HepG2 (cell line): Measurements from ENCODE around the gene METTL22. TPM values are rescaled to one million over a fixed set of nuclear protein-coding genes. Genes with fewer than 3 reads are reported as not detected.
A peak's percentile ranks its signal among the peaks of the same experiment; 100 is the strongest.

ENCODE experiments used
- DPF2 ChIP-seq: sonication (generic); formaldehyde crosslinking; IDR thresholded peaks from 2 replicates; pipeline ENCODE4 v1.4.0; 2020; ENCODE audit warnings: mild to moderate bottlenecking, low read depth, missing genetic modification reagents, borderline replicate concordance
- FOSL2 ChIP-seq: sonication (generic); formaldehyde crosslinking; IDR thresholded peaks from 2 replicates; pipeline ENCODE4 v1.4.0; 2020; ENCODE audit warnings: missing genetic modification reagents
- GLMP ChIP-seq: sonication (generic); formaldehyde crosslinking; IDR thresholded peaks from 2 replicates; pipeline ENCODE4 v1.9.0; 2021; ENCODE audit warnings: missing genetic modification reagents, mild to moderate bottlenecking, borderline replicate concordance
- HDAC1 ChIP-seq: sonication (generic); formaldehyde crosslinking; IDR thresholded peaks from 2 replicates; pipeline ENCODE4 v1.5.1; 2020; ENCODE audit warnings: mild to moderate bottlenecking, missing genetic modification reagents
- JARID2 ChIP-seq: sonication (generic); formaldehyde crosslinking; IDR thresholded peaks from 2 replicates; pipeline ENCODE4 v1.8.1; 2023; ENCODE audit warnings: missing genetic modification reagents, inconsistent platforms; ENCODE audit not compliant: insufficient replicate concordance
- MEF2D ChIP-seq: sonication (generic); formaldehyde crosslinking; IDR thresholded peaks from 2 replicates; pipeline ENCODE4 v1.5.1; 2020; ENCODE audit warnings: mild to moderate bottlenecking, missing genetic modification reagents
- PAXIP1 ChIP-seq: sonication (generic); formaldehyde crosslinking; conservative IDR thresholded peaks from 2 replicates; pipeline ENCODE4 v1.4.0; 2020; ENCODE audit warnings: mild to moderate bottlenecking, missing genetic modification reagents, moderate library complexity
- TEAD3 ChIP-seq: optimal IDR thresholded peaks from 2 replicates; pipeline ENCODE3; 2016; ENCODE audit warnings: borderline replicate concordance
- TFAP4 ChIP-seq: sonication (generic); IDR thresholded peaks from 2 replicates; pipeline ENCODE4 v1.6.1; 2016; ENCODE audit warnings: low read depth, borderline replicate concordance
- TIGD3 ChIP-seq: sonication (generic); formaldehyde crosslinking; IDR thresholded peaks from 2 replicates; pipeline ENCODE4 v1.5.1; 2020; ENCODE audit warnings: mild to moderate bottlenecking, missing genetic modification reagents, borderline replicate concordance
- USF2 ChIP-seq, 2 experiments: sonication (generic) in 1 of 2; formaldehyde crosslinking in 1 of 2; IDR thresholded peaks; 2 replicates each; pipeline versions ENCODE4 v1.5.1 to v1.6.1; 2011 to 2020; ENCODE audit warnings: borderline replicate concordance in 1 of 2, low read depth in 1 of 2, low read length in 1 of 2, mild to moderate bottlenecking in 1 of 2, missing genetic modification reagents in 1 of 2, moderate library complexity in 1 of 2
- ZBTB42 ChIP-seq: sonication (generic); formaldehyde crosslinking; IDR thresholded peaks from 2 replicates; pipeline ENCODE4 v1.5.0; 2020; ENCODE audit warnings: mild to moderate bottlenecking, missing genetic modification reagents
- ZBTB43 ChIP-seq: sonication (generic); formaldehyde crosslinking; conservative IDR thresholded peaks from 2 replicates; pipeline ENCODE4 v1.4.0; 2020; ENCODE audit warnings: missing genetic modification reagents
- ZMYM2 ChIP-seq: sonication (generic); formaldehyde crosslinking; IDR thresholded peaks from 2 replicates; pipeline ENCODE4 v1.8.0; 2022; ENCODE audit warnings: mild to moderate bottlenecking, missing genetic modification reagents
- ZNF484 ChIP-seq: sonication (generic); formaldehyde crosslinking; IDR thresholded peaks from 2 replicates; pipeline ENCODE4 v1.5.1; 2020; ENCODE audit warnings: mild to moderate bottlenecking, low read depth, missing genetic modification reagents, borderline replicate concordance
- ZNF572 ChIP-seq: sonication (generic); formaldehyde crosslinking; IDR thresholded peaks from 2 replicates; pipeline ENCODE4 v1.5.1; 2020; ENCODE audit warnings: mild to moderate bottlenecking, missing genetic modification reagents
- ZNF616 ChIP-seq: sonication (generic); formaldehyde crosslinking; IDR thresholded peaks from 2 replicates; pipeline ENCODE4 v1.5.0; 2020; ENCODE audit warnings: low read depth, mild to moderate bottlenecking, missing genetic modification reagents
- ZNF713 ChIP-seq: sonication (generic); formaldehyde crosslinking; IDR thresholded peaks from 2 replicates; pipeline ENCODE4 v1.4.0; 2020; ENCODE audit warnings: mild to moderate bottlenecking, missing genetic modification reagents
- polyA plus RNA-seq, 8 experiments: library from polyadenylated mRNA; depleted of rRNA in 3 of 8; stranded (reverse) in 7 of 8; unstranded in 1 of 8; fragments of >200 nt; fragmentation: Illumina TruSeq in 4 of 8; extraction: Trizol in 4 of 8; gene quantifications; 2 replicates each; pipeline versions ENCODE4 v1.2.1 to v1.2.3, GENCODE V29; 2011 to 2016; ENCODE audit warnings: low read depth in 4 of 8, missing spikeins in 1 of 8, mixed read lengths in 1 of 8; ENCODE audit not compliant: insufficient read depth in 1 of 8
- total RNA-seq, 5 experiments: library from RNA; depleted of rRNA; stranded (reverse); fragments of >200 nt; fragmentation: Illumina TruSeq; extraction: Trizol; gene quantifications; 2 replicates each; pipeline ENCODE4 v1.2.3, GENCODE V29; 2016; ENCODE audit warnings: low read depth in 1 of 5

Gene METTL22
- total and polyA plus RNA-seq, 2 of the 13 experiments (the other 11 are each of a cell fraction or from before 2014, with no cell fraction given): 36.2 to 94.8 TPM

GRCh38 chr16:8674413-8675022 lies 53.0 kb downstream of the METTL22 start, which contains the start of gene ABAT (continued):
- no peak for TF ChIP-seq GLMP (CRISPR knock-in tag)
- TF ChIP-seq JARID2 (CRISPR knock-in tag): no peak
- no peak for TF ChIP-seq USF2 (IDR thresholded peaks at IDR 0.05; ENCODE audit: low read depth, low read length)
- TF ChIP-seq USF2 (CRISPR knock-in tag; IDR thresholded peaks at IDR 0.05; ENCODE audit: borderline replicate concordance): no peak
- TF ChIP-seq PAXIP1: peak; percentile 67
- no peak for TF ChIP-seq TFAP4
- TF ChIP-seq ZNF616: no peak
- TF ChIP-seq MEF2D (CRISPR knock-in tag): no peak
- no peak for TF ChIP-seq ZNF484 (CRISPR knock-in tag)
- TF ChIP-seq ZMYM2 (CRISPR knock-in tag): no peak
- TF ChIP-seq ZBTB42 (CRISPR knock-in tag): 0 out of 2 replicates have a peak, but pooled peaks have one; percentile 75
- peak; percentile 38 for TF ChIP-seq FOSL2 (CRISPR knock-in tag)
- TF ChIP-seq TEAD3 (CRISPR knock-in tag): peak; percentile 71
- no peak for TF ChIP-seq ZBTB43 (CRISPR knock-in tag)
- TF ChIP-seq ZNF713 (CRISPR knock-in tag): no peak
- TF ChIP-seq HDAC1 (CRISPR knock-in tag): peak; percentile 87
- TF ChIP-seq DPF2 (CRISPR knock-in tag): no peak
- TF ChIP-seq ZNF572 (CRISPR knock-in tag): no peak
- no peak for TF ChIP-seq TIGD3 (CRISPR knock-in tag)
